Astrocyte of the hippocampus (primary cell): Measurements from ENCODE around the gene CAMK2D.

Source experiments
- DNase-seq: peaks from one replicate; pipeline ENCODE4 v3.0.0; 2011; ENCODE audit warnings: low read depth, low spot score

The CAMK2D gene

GRCh38 chr4:113638562-113638832 lies 123.0 kb downstream of the CAMK2D start:
- no peak for DNase-seq

- peak; percentile 31 for DNase-seq
Observed at GRCh38 chr4:113637823-113638561, 123.5 kb downstream of the CAMK2D start.

GRCh38 chr4:113637363-113637762 lies 124.2 kb downstream of the CAMK2D start:
- peak; percentile 73 for DNase-seq

GRCh38 chr4:113636877-113637276 lies 124.7 kb downstream of the CAMK2D start:
- peak; percentile 83 for DNase-seq

GRCh38 chr4:113636438-113636818 lies 125.1 kb downstream of the CAMK2D start:
- no peak for DNase-seq

GRCh38 chr4:113635739-113636437 lies 125.7 kb downstream of the CAMK2D start:
- DNase-seq = peak; percentile 81

GRCh38 chr4:113634081-113634969 lies 127.2 kb downstream of the CAMK2D start:
- DNase-seq = no peak

- no peak for DNase-seq
Observed at GRCh38 chr4:113633467-113633866, 128.1 kb downstream of the CAMK2D start.

GRCh38 chr4:113628711-113629110 lies 132.8 kb downstream of the CAMK2D start:
- DNase-seq = no peak

GRCh38 chr4:113627321-113627720 lies 134.2 kb downstream of the CAMK2D start:
- DNase-seq = no peak

- no peak for DNase-seq
Observed at GRCh38 chr4:113625902-113626301, 135.6 kb downstream of the CAMK2D start.

GRCh38 chr4:113623274-113623894 lies 138.2 kb downstream of the CAMK2D start:
- DNase-seq = no peak

- no peak for DNase-seq
Observed at GRCh38 chr4:113621633-113622032, 139.9 kb downstream of the CAMK2D start.

GRCh38 chr4:113620032-113620431 lies 141.5 kb downstream of the CAMK2D start:
- no peak for DNase-seq

GRCh38 chr4:113619526-113619925 lies 142.0 kb downstream of the CAMK2D start:
- no peak for DNase-seq

- DNase-seq = no peak
Observed at GRCh38 chr4:113618205-113618604, 143.3 kb downstream of the CAMK2D start.

- DNase-seq = no peak
Observed at GRCh38 chr4:113617195-113617594, 144.3 kb downstream of the CAMK2D start.

- no peak for DNase-seq
Observed at GRCh38 chr4:113616443-113616842, 145.1 kb downstream of the CAMK2D start.

- no peak for DNase-seq
Observed at GRCh38 chr4:113614414-113614813, 147.1 kb downstream of the CAMK2D start.

- DNase-seq = no peak
Observed at GRCh38 chr4:113613503-113613902, 148.0 kb downstream of the CAMK2D start.

- DNase-seq = no peak
Observed at GRCh38 chr4:113610537-113610936, 151.0 kb downstream of the CAMK2D start.

- DNase-seq = no peak
Observed at GRCh38 chr4:113607998-113608397, 153.5 kb downstream of the CAMK2D start.
